Measurements from ENCODE around the gene TOGARAM2. TPM values are rescaled to one million over a fixed set of nuclear protein-coding genes. Genes with fewer than 3 reads are reported as not detected.

The TOGARAM2 gene
- total RNA-seq, 1 donor from 2014 or later: 38.0 TPM

DNA sequence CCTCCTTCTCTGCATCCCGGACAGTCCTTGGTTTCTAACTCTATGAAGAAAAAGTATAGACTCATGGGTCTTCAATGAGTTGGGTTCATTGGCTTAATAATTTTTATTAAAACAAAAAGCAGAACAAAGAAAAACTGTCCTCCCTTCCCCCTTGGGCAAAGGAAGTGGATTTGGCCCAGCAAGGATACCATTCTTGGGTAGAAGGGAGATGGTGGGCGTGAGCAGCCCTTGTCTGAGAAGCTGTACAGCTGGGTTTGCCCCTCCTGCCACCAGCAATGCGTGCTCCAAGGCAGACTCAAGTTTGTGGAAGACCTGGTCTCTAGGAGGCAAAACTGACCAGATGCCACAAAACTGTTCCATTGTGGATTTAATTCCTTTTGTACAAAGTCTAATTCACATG lies 80.5 kb downstream of the TOGARAM2 start:
- no peak for ATAC-seq
- DNase-seq (ENCODE audit: missing footprints): no peak
- intact Hi-C loops (cut with DNase I): no loop called here

DNA sequence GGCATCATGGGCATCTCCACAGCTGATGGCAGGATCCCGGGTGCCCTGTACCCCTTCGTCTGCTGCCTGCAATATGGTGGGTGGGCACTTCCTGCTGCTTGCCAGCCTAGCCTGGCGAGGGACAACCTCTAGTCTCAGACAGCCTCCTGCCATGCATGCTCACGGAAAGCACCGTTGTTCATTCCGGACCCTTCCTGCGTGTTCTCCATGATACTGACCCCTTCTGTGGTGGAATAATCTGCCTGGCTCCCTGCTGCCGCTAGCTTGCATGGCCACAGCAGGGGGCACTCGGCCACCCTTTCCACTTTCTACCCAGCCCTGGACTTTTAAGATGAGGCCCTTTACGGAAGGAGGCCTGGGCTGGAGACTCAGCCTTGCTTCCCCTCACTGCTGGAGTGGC lies 81.3 kb downstream of the TOGARAM2 start:
- no peak for ATAC-seq
- DNase-seq (ENCODE audit: missing footprints): no peak
- intact Hi-C loops (cut with DNase I): no loop called here

DNA sequence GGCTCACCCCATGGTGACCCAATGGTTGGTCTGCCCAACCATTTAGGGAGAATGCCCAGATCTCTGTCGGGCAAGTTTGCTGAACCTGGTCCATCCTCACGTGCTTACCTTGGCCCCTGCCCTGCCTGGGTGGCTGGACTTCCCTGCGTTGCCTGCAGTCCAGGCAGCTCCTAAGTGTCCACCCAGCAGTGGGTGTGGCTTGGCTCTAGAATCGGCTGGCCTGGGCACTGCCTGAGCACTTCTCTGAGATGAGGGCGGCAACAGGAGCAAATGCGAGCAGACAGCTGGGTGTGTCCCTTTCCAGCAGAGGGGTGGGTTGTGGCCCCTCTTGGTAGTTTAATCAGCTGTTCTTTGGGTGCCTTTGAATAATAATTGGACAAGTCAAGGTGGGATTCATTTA lies 82.0 kb downstream of the TOGARAM2 start:
- ATAC-seq: no peak
- intact Hi-C loops (cut with DNase I): no loop called here
- DNase-seq (ENCODE audit: missing footprints): no peak

DNA sequence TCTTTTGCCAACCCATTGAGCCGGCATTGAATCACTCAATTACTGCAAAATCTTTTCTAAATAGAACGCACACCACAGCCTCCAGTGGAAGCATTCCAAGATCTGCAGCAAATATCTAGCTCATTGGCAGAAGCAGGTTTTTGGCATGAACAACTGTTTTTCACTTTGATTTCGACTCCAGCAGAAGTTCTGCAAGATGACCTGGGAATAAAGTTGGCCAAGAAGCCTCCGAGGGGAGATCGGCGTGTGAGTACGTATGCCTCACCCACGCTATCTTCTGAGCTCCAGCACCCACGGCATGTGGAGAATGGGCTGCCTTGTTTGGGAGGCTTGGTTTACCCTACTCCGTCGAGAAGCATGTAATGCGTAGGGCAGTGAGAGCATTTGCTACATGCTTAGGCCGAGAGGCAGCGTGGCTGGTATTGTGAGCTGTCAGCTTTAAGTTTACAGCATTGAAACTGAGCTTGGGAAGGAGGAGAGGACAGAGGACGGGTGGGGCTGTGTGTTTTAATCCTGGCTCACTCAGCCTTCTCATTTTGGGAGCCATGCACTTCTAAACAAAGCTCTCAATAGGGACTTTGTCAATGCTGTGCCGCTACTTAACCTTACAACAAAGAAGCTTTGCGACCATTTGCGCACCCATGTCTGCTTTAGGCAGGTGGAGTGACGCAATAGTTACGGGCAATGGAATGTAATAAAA lies 82.7 kb downstream of the TOGARAM2 start:
- intact Hi-C loops (cut with DNase I): no loop called here
- DNase-seq (ENCODE audit: missing footprints) (no peak), ATAC-seq (peak; percentile 40)

DNA sequence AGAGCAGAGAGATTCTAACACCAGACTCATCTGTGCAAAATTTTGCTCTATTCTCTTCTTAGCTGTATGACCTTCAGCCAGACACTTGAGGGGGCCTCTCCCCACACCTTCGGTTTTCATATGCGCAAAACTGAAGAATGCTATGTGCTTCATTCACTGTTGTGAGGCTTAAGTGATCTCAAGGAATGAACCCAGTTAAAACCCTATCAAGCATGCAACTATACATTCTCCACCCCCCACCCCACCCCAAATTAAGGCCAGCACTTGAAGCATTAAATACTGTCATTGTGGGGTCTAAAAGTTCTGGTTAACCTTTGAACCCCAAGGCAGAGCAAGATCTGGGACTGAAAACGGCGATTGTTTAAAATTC lies 83.2 kb downstream of the TOGARAM2 start:
- ATAC-seq: no peak
- intact Hi-C loops (cut with DNase I): no loop called here
- DNase-seq (ENCODE audit: missing footprints): no peak

DNA sequence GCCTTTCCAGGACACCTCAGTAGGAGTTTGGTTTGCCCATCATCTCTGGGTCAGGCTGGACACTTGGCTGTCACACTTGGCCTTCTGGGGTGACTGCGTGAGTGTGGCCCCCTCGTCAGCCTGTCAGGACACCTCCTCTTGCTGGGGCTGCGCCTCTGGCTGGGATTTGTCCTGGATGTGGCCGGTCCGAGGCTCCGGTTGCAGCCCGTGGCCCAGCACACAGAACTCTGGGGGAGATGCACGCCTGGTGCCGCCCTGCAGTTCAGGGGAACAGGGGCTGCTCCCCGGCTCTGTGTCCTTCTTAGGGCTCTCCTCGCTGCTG lies 83.6 kb downstream of the TOGARAM2 start:
- ATAC-seq: no peak
- intact Hi-C loops (cut with DNase I): no loop called here
- no peak for DNase-seq (ENCODE audit: missing footprints)

DNA sequence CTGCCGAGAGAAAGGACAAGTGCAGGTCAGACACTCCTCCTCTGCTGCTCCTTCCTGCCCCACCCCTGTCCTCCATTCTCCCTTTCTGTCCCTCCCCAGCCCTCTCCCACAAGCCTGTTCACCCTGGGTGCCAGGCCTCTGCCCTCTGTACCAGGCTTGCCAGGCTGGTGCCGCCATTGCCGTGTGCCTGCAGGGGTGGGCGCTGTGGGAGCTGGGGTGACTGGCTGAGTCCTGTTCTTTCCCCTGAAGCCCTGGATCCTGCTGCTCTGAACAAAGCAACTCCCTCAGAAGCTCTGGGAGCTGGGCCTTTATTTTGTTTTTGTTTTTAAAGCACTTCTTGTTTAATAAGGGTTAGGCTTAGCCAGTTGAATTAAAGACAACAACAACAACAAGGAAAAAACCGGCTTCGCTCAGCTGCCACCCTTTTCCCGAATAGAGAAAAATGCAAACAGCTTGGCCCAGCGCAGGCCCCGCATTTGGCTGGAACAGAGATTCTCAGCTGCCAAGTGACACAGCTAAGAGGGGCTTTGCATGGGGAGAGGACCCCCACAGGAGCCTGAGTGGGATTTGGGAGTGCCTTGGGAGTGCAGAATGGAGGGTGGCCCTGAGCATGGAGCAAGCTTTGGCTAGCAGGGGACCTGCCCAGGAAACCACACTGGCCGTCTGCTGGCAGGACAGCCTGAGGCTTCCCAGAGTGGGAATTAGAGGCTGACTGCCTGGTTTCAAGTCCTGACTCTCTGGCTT lies 84.1 kb downstream of the TOGARAM2 start:
- DNase-seq (ENCODE audit: missing footprints): no peak
- intact Hi-C loops (cut with DNase I): no loop called here
- peak; percentile 38 for ATAC-seq

DNA sequence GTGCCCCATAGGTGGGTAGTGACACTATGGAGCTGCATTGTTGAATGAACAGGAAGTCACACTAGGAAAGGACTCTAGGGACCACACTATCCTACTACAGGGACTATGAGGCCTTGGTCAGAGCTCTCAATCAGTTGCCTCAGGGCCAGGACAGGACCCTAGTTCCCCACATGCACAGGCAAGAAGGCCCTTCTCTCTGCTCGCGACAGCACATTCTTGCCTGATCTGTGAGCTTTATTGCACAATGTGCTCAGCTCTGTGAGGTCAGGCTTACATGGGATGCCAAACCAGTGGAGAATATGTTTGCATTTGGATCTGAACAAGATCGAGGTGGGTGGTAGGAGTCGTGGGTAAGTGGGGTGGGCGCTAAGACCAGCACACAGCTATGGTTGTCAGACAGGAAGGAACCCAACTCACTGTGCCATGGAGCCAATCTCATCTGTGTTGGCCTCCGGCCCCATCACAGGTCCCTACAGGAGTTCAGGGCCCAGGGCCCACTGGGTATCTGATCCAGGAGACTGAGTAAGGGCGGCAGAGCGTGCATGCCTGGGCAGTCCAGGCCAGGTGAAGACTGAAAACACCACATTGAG lies 85.3 kb downstream of the TOGARAM2 start:
- ATAC-seq (peak; percentile 40), DNase-seq (ENCODE audit: missing footprints) (no peak)

DNA sequence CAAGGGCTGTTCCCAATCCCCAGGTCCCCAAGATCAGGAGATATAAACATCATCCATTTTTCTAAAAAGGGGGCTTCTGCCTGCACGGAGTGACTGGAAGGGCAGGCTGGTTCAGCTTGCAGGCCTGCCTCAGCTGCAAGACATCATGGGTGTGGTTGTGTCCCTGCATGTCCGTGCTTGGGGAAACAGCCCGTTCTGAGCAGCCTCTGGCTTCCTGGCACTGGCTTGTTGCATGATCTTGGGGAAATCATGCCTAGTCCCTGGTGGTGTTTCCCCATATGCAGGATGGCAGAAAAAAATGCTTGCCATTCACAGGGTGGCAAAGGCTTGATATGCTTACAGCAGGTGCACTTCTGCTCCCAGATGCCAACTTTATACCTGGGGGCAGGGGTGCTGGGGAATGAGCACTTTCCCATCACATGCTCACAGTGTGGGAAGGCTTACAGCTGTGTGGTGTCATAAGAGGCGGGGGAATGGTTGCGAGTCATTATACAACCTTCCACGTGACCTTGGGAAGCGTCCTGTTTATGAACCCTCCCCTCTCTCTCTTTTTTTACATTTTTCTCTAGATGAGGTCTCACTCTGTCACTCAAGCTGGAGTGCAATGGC lies 86.0 kb downstream of the TOGARAM2 start:
- intact Hi-C loops (cut with DNase I): no loop called here
- DNase-seq (ENCODE audit: missing footprints) (no peak), ATAC-seq (no peak)

More for the DNA sequence above, 85.3 kb downstream of the TOGARAM2 start:
- intact Hi-C loops (cut with DNase I): no loop called here

DNA sequence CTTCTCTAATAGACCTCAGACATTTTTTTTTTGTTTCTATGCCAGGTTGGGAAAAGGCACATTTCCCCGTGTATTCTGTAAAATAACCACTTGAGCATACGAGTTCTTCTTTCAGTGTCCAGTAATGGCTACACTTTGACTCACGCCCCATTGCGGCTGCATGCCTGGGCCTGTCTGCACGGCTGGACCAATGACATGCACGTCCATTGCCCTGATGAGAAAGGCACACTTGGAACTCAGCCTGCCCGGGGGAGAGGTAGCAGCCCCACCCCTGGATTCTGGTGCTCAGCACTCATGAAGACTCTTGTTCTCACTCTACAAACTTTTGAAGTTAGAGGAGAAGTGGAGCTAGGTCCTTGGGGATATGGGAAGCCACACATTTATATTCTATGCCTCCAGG lies 87.4 kb downstream of the TOGARAM2 start:
- ATAC-seq (no peak), DNase-seq (ENCODE audit: missing footprints) (no peak)
- intact Hi-C loops (cut with DNase I): no loop called here

DNA sequence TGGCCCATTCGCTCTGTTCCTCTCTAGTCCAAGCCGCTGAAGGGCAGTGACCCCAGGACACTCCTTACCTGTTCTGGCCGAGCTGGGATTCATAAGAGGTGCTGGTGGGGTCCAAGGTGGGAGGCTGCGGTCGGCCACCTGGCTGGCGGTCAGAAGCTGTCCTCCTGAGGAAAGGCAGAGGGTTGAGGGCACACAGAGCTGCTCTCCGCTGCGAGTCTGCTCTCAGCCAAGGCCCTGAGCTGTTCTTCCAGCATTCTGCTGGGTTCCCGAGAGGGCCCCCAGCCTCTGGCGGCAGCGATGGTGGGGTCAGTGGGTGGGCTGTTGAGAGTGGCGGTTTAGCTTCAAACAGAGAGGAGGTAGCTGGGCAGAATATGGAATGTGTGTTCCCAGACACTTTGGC lies 89.4 kb downstream of the TOGARAM2 start:
- intact Hi-C loops (cut with DNase I): no loop called here
- DNase-seq (ENCODE audit: missing footprints) (no peak), ATAC-seq (no peak)

DNA sequence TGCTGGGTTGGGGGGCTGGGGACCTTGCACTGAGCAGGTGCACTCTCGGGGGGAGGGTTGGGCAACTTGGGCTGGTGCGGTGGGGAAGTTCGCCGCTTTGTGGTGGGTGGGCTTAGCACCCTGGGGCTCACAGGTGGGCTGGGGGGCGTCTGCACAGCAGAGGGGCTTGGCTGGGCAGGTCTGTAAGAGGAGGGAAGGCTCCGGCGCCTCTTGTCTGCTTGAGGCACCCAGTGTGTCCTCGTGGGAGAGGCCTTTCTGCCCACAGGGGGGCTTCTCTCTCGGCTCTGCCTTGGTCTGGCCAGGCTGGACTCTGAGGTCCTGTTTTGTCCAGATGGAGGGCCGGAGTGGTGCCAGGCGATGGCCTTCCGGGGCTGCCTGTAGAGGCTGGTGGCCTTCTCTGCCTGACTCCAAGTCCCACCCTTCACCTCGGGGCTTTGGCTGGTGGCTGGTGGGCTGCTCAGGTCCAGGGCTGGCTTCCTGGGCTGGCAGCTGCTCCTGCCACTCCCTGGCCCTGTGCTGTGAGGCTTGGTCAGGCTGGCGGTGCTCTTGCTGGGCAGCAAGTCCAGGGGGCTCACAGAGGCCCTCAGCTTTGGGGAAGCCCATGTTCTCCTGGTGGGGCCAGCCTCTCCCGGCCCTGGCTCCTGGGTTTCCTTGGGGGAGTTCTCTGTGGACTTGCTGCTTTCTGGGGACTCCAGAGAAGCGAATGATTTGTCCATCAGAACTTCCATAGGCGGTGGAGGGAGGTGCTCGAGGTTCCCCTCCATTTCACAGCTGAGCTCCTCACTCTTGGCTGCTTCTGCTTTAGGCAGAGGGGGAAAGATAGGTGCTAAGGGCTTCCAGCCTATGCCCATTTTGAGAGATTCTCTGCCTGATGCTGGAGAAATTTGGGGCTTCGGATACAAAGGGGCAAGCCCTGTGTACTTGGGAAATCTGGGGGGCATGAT lies 90.2 kb downstream of the TOGARAM2 start:
- no peak for DNase-seq (ENCODE audit: missing footprints)
- intact Hi-C loops (cut with DNase I): no loop called here
- no peak for ATAC-seq

DNA sequence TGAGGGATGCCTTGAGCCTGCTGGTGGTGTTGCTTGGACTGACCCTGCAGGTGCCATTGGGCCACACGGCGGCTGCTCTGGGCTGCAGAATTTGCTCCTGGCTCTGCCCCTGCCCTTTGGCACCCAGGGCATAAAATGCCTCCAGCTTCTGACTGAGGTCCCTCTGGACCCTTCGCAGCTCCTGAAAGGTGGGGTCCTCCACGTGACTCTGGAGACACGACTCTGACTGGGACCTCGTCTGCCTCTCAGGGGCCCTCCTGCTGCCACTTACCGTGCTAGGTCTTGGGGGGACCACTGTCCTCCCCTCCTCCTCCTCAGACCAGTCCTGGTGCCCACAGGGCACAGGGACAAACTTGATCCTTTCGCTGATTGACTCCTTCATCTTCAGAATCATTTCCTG lies 91.2 kb downstream of the TOGARAM2 start:
- DNase-seq (ENCODE audit: missing footprints) (no peak), ATAC-seq (no peak)
- intact Hi-C loops (cut with DNase I): no loop called here

DNA sequence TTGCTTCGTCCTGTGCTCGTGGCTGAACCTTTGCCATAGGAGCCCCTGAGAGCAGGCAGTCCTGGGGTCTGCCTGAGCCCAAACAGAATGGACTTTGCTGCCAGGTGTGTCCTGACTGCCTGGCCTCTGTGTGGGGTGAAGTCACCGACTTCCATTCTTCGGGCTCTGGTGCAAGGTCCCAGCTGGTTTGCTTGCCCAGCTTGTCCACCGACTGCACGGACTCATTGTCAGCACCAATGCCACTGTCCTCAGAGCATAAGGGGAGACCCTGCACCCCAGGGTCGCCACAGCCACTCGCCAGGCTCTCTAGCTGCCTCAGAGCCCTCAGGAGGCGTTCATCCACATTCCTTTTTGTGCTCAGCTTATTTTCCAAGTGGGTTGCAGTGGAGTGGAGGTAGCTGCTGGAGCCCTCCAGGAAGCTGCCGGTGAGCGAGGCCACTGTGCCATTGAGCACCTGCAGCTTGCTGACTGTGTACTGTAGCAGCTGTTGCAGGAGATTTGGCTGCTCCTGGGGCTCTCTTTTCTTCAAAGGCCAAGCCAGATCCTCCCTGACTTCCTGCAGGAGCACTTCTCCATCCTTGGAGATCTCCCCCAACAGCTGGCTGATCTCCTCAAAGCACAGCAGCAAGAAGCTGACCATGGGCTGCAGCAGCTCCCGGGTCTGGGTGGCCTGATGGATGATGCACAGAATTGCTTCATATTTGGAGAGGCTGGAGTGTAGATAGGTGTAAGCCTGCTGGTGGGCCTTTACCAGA lies 92.0 kb downstream of the TOGARAM2 start:
- no peak for DNase-seq (ENCODE audit: missing footprints)
- intact Hi-C loops (cut with DNase I): no loop called here
- no peak for ATAC-seq

DNA sequence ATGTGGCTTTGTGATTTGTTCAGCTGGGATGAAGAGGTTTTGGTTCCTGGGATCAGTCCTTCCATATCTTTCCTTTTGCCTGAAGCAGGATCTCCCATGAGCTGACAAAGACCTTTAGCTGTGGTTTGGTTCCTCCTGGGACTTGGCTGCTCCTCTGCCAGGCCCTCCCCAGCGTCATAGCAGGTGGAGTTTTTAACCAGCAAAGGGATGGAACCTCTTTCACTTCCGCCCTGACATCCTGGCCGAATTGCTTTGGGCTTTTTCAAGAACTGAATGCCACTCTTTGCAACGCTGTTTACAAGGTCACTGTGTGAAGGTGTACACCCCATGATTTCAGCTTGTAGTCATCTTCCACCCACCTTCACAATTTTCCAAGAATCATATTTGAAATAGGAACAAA lies 92.8 kb downstream of the TOGARAM2 start:
- intact Hi-C loops (cut with DNase I): no loop called here
- ATAC-seq: no peak

DNA sequence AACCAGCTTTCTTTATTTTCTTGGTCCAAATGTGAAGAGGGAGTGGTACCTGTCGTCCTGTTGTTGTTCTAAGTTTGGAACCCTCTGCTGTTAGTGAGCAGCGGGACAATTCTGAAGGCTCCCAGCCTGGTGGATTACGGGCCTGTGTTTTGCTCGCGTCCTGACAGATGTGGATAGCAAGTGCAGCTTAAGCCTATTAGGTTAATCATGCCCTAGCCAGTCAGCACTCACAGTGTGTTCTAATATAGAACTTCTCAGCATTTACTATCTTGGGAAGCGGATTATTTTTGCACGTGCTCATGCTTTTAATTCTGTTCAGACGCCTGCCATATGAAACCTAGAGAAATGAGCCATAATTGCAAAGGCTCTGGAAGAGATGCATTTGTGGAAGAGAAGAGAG lies 93.3 kb downstream of the TOGARAM2 start, which contains the start of gene PCARE:
Gene PCARE (minus strand): TSS at position 113 of the 400 bp plus-strand sequence. CDS start 262 bp downstream, outside the sequence.
- ATAC-seq (peak; percentile 79), DNase-seq (ENCODE audit: missing footprints) (no peak)
- intact Hi-C loops (cut with DNase I): no loop called here

More for the DNA sequence above, 92.8 kb downstream of the TOGARAM2 start:
- DNase-seq (ENCODE audit: missing footprints): no peak

DNA sequence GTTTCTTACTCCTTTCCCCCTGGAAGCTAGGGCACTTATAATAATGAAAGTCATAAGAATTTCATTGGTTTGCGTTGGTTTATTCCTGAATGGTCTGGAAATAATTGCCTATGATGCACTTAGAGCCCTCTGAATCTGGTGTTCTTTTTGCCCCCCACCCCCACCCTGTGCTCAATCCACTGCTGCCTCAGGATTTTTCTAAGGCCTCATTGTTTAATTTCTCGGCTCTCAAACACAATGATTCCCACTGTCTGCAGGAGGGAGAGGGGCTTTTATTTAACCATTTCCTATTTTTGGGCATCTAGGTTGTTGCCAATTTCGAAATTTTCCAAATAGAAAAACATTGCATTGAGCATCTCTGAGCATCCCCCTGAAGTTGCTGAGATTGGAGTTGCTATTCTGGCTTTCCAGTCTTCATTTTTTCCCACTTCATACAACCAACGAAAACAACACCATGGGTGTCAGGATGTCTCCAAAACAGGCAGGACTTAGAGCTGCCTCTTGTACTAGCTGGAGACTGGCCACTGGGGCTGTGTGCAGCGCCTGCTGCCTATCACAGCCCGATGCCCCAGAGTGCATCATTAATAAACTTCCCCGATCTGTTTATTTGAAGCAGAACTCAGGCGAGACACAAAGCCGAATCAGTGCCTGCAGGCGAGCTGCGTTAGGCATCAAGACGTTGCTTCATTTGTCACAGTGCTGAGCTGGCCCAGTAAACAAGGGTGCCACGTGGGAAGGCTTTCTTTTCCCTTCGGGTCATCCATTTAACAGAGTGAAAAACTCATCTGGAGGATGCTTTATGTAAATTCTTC lies 95.0 kb downstream of the TOGARAM2 start:
- DNase-seq (ENCODE audit: missing footprints): no peak
- no peak for ATAC-seq
- intact Hi-C loops (cut with DNase I): no loop called here

All from Right ventricle myocardium inferior (tissue), 1 donor.